Measurements from ENCODE around the gene SMCO4. TPM values are rescaled to one million over a fixed set of nuclear protein-coding genes. Genes with fewer than 3 reads are reported as not detected.

SMCO4 gene
- total RNA-seq, 1 experiment from 2014 or later, result 14.1 TPM

DNA sequence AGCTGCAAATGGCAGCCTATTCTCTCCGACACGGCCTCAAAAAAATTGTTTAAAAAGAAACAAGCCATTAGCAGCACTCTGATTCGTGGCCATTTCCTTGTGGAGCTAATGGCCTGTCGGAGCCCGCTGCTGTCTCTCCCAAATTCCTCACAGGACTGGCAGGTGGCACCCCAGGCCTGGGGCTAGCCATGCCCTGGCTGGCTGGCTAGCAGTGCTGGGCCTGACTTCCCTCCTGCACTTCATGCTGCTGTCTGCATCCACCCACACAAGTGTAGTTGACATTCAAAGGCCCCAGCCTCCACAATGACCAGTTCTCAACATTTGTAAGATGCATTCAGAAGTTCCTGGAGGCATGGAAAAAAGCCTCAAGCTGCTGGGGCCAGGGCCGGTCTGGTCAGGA, 61.5 kb downstream of the SMCO4 start:
- in situ Hi-C loops (cut with HindIII; ENCODE audit: low pct_unique_long_range_greater_than_20kb, low sequenced_read_pairs), result no loop called here

GRCh38 chr11:93481279-93481678, 61.9 kb downstream of the SMCO4 start:
- POLR2A ChIA-PET, result no interaction called here

More for the DNA sequence above, 61.5 kb downstream of the SMCO4 start:
- TF ChIP-seq, protein P1, sequence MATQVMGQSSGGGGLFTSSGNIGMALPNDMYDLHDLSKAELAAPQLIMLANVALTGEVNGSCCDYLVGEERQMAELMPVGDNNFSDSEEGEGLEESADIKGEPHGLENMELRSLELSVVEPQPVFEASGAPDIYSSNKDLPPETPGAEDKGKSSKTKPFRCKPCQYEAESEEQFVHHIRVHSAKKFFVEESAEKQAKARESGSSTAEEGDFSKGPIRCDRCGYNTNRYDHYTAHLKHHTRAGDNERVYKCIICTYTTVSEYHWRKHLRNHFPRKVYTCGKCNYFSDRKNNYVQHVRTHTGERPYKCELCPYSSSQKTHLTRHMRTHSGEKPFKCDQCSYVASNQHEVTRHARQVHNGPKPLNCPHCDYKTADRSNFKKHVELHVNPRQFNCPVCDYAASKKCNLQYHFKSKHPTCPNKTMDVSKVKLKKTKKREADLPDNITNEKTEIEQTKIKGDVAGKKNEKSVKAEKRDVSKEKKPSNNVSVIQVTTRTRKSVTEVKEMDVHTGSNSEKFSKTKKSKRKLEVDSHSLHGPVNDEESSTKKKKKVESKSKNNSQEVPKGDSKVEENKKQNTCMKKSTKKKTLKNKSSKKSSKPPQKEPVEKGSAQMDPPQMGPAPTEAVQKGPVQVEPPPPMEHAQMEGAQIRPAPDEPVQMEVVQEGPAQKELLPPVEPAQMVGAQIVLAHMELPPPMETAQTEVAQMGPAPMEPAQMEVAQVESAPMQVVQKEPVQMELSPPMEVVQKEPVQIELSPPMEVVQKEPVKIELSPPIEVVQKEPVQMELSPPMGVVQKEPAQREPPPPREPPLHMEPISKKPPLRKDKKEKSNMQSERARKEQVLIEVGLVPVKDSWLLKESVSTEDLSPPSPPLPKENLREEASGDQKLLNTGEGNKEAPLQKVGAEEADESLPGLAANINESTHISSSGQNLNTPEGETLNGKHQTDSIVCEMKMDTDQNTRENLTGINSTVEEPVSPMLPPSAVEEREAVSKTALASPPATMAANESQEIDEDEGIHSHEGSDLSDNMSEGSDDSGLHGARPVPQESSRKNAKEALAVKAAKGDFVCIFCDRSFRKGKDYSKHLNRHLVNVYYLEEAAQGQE (IDR thresholded peaks at IDR 0.05; ENCODE audit: insufficient read depth in 1 of 2, low read depth in 2 of 2, low read length in 1 of 2), result no peak
- TF ChIP-seq TCF7L2 (IDR thresholded peaks at IDR 0.05; ENCODE audit: low read depth, low read length) (no peak), CTCF (IDR thresholded peaks at IDR 0.05) (no peak)
- Histone ChIP-seq H3K27ac (ENCODE audit: low read length) (no peak overlapping the region), H3K36me3 (ENCODE audit: control insufficient read depth, insufficient read depth, low read length) (no peaks in the 10 kb centered on the region), H3K27me3 (ENCODE audit: control insufficient read depth, insufficient read depth, low read length) (no peaks in the 10 kb centered on the region), H3K4me3 (ENCODE audit: low read depth in 2 of 2, low read length in 2 of 2) (no peak overlapping the region), H3K9me3 (ENCODE audit: control insufficient read depth, insufficient read depth, low read depth, low read length) (no peaks in the 10 kb centered on the region), H3K4me1 (ENCODE audit: control insufficient read depth, insufficient read depth, low read length) (no peaks in the 10 kb centered on the region)
- DNase-seq (ENCODE audit: low read depth, low spot score) (no peak), ATAC-seq (no peak)
- ChIA-PET CTCF (no interaction called here), POLR2A (no interaction called here)
- BruUV-seq (replicated peaks), result no TSS peak
- intact Hi-C loops (cut with micrococcal nuclease; ENCODE audit: unreplicated experiment), result no loop called here

More at GRCh38 chr11:93481279-93481678, 61.9 kb downstream of the SMCO4 start:
- no peaks in the 10 kb centered on the region for H3K4me1 ChIP-seq (ENCODE audit: control insufficient read depth, insufficient read depth, low read length)
- in situ Hi-C loops (cut with HindIII; ENCODE audit: low pct_unique_long_range_greater_than_20kb, low sequenced_read_pairs) (no loop called here), intact Hi-C loops (cut with micrococcal nuclease; ENCODE audit: unreplicated experiment) (no loop called here)
- DNase-seq (ENCODE audit: low read depth, low spot score), result no peak
- no peaks in the 10 kb centered on the region for H3K27me3 ChIP-seq (ENCODE audit: control insufficient read depth, insufficient read depth, low read length)
- no peak overlapping the region for H3K4me3 ChIP-seq (ENCODE audit: low read depth in 2 of 2, low read length in 2 of 2)
- no peak for ATAC-seq
- no peak for TF ChIP-seq SIN3A (IDR thresholded peaks at IDR 0.05; ENCODE audit: borderline replicate concordance, insufficient read depth, low read depth, low read length)
- TF ChIP-seq POLR2AphosphoS5 (IDR thresholded peaks at IDR 0.05; ENCODE audit: low read depth, low read length), result no peak
- no peak for TF ChIP-seq CTCF (IDR thresholded peaks at IDR 0.05)
- TF ChIP-seq, protein P1 (IDR thresholded peaks at IDR 0.05; ENCODE audit: insufficient read depth in 1 of 2, low read depth in 2 of 2, low read length in 1 of 2), result no peak
- no peak for TF ChIP-seq TCF7L2 (IDR thresholded peaks at IDR 0.05; ENCODE audit: low read depth, low read length)
- BruUV-seq (replicated peaks), result no TSS peak
- H3K9me3 ChIP-seq (ENCODE audit: control insufficient read depth, insufficient read depth, low read depth, low read length), result no peaks in the 10 kb centered on the region
- CTCF ChIA-PET, result no interaction called here
- H3K27ac ChIP-seq (ENCODE audit: low read length), result no peak overlapping the region
- no peaks in the 10 kb centered on the region for H3K36me3 ChIP-seq (ENCODE audit: control insufficient read depth, insufficient read depth, low read length)

Measured in Panc1 (cell line).